ENCODE measurements around the gene FAM168A.

FAM168A gene

DNA sequence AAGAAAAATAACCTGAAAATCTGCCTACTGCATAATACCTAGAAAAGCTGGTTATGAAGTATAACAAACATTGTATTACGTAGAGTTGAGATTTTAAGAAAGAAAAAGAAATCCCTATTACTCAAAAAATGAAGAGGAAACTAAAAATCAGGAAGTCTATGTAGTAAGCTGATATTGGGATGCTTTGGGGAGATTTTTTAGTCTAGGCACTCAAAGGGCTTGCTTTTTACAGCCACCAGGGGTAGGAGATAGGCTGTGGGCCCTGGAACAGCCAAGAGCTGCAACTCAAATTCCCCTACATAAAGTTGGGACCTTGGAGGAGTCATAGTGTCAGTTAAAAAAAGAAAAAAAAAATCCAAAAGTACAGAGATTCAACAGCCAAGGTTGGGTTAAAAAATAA is 131.3 kb downstream of the FAM168A start:
- TF ChIP-seq, protein P1, sequence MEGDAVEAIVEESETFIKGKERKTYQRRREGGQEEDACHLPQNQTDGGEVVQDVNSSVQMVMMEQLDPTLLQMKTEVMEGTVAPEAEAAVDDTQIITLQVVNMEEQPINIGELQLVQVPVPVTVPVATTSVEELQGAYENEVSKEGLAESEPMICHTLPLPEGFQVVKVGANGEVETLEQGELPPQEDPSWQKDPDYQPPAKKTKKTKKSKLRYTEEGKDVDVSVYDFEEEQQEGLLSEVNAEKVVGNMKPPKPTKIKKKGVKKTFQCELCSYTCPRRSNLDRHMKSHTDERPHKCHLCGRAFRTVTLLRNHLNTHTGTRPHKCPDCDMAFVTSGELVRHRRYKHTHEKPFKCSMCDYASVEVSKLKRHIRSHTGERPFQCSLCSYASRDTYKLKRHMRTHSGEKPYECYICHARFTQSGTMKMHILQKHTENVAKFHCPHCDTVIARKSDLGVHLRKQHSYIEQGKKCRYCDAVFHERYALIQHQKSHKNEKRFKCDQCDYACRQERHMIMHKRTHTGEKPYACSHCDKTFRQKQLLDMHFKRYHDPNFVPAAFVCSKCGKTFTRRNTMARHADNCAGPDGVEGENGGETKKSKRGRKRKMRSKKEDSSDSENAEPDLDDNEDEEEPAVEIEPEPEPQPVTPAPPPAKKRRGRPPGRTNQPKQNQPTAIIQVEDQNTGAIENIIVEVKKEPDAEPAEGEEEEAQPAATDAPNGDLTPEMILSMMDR (IDR thresholded peaks at IDR 0.05; ENCODE audit: low read depth, low read length, missing control alignments): no peak
- no peak overlapping the region for H3K4me3 ChIP-seq (ENCODE audit: low read depth, low read length)
- no peak for DNase-seq (ENCODE audit: low read depth)

GRCh38 chr11:73465871-73466270 is 132.0 kb downstream of the FAM168A start:
- no peak overlapping the region for H3K4me3 ChIP-seq (ENCODE audit: low read depth, low read length)
- DNase-seq (ENCODE audit: low read depth): no peak
- TF ChIP-seq, protein P1 (IDR thresholded peaks at IDR 0.05; ENCODE audit: low read depth, low read length, missing control alignments): no peak

GRCh38 chr11:73465023-73465675 is 132.8 kb downstream of the FAM168A start:
- TF ChIP-seq, protein P1 (IDR thresholded peaks at IDR 0.05; ENCODE audit: low read depth, low read length, missing control alignments): no peak
- DNase-seq (ENCODE audit: low read depth): no peak
- no peak overlapping the region for H3K4me3 ChIP-seq (ENCODE audit: low read depth, low read length)

GRCh38 chr11:73464347-73464746 is 133.6 kb downstream of the FAM168A start:
- no peak for DNase-seq (ENCODE audit: low read depth)
- no peak overlapping the region for H3K4me3 ChIP-seq (ENCODE audit: low read depth, low read length)
- TF ChIP-seq, protein P1 (IDR thresholded peaks at IDR 0.05; ENCODE audit: low read depth, low read length, missing control alignments): no peak

- no peak overlapping the region for H3K4me3 ChIP-seq (ENCODE audit: low read depth, low read length)
- TF ChIP-seq, protein P1 (IDR thresholded peaks at IDR 0.05; ENCODE audit: low read depth, low read length, missing control alignments): no peak
- no peak for DNase-seq (ENCODE audit: low read depth)
Measured at GRCh38 chr11:73463359-73463758, 134.6 kb downstream of the FAM168A start.

DNA sequence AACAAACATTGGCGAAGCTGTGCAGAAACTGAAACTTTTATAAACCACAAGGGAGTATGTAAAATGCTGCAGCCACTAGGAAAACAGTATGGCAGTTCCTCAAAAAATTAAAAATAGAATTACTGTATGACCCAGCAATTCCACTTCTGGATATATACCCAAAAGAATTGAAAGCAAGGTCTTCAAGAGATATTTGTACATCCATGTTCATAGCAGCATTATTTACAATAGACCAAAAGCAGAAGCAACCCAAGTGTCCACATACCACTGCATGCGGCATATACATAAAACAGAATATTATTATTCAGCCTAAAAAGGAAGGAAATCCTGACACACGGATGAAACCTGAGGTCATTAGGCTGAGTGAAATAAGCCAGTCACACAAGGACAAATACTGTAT is 135.9 kb downstream of the FAM168A start:
- no peak overlapping the region for H3K4me3 ChIP-seq (ENCODE audit: low read depth, low read length)
- TF ChIP-seq, protein P1 (IDR thresholded peaks at IDR 0.05; ENCODE audit: low read depth, low read length, missing control alignments): no peak
- DNase-seq (ENCODE audit: low read depth): no peak

DNA sequence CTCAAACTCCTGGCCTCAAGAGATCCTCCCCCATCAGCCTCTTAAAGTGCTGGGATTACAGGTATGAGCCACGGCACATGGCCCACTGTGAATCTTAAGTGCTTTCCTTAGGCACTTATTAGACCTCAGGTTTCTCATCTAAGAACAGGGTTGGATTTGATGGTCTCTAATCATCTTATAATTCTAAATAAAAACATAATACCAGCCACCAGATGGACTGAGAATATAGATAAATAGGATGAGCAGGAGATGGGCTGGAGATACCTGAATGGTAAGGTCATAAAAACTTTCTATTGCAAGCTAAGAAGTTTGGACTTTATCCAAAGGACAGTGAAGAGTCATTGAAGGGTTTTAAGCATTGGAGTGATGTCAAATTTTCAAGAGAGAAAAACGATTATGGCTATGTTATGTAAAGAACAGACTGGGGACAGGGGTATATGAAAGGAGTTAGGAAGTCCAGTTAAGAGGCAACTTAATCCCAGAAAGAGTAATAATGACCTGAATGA is 136.5 kb downstream of the FAM168A start:
- TF ChIP-seq, protein P1 (IDR thresholded peaks at IDR 0.05; ENCODE audit: low read depth, low read length, missing control alignments): no peak
- no peak overlapping the region for H3K4me3 ChIP-seq (ENCODE audit: low read depth, low read length)
- DNase-seq (ENCODE audit: low read depth): no peak

Measured in GM12864 (cell line).